Amniotic stem cell (primary cell): ENCODE data around the gene ACSS2.
"Not testable (repeated sequence)": the region's sequence is repeated elsewhere in the genome, so short reads cannot be mapped to it uniquely, and the experiment has no call there.

Experiments
- DNase-seq: peaks from one replicate; lab custom pipeline; 2025; lab: John Stamatoyannopoulos, UW

ACSS2 gene

GRCh38 chr20:34874094-34874654, 2.2 kb upstream of the ACSS2 start:
- DNase-seq = peak; percentile 36

- DNase-seq = no peak
Measured at GRCh38 chr20:34875642-34876405, 588 bp upstream of the ACSS2 start.

GRCh38 chr20:34880215-34880850, 3.9 kb downstream of the ACSS2 start:
- DNase-seq = no peak

- DNase-seq = not testable (repeated sequence)
Measured at GRCh38 chr20:34880971-34881370, 4.6 kb downstream of the ACSS2 start.

- DNase-seq = no peak
Measured at GRCh38 chr20:34881689-34882088, 5.3 kb downstream of the ACSS2 start.

- no peak for DNase-seq
Measured at GRCh38 chr20:34883087-34883688, 6.8 kb downstream of the ACSS2 start.

- no peak for DNase-seq
Measured at GRCh38 chr20:34883809-34884208, 7.4 kb downstream of the ACSS2 start.

- no peak for DNase-seq
Measured at GRCh38 chr20:34884260-34884659, 7.8 kb downstream of the ACSS2 start.

- DNase-seq = no peak
Measured at GRCh38 chr20:34886122-34886521, 9.7 kb downstream of the ACSS2 start.

- no peak for DNase-seq
Measured at GRCh38 chr20:34887023-34887422, 10.6 kb downstream of the ACSS2 start.

GRCh38 chr20:34888468-34888867, 12.1 kb downstream of the ACSS2 start:
- DNase-seq = no peak

- DNase-seq = peak; percentile 25
Measured at GRCh38 chr20:34891166-34892062, 15.0 kb downstream of the ACSS2 start.

- no peak for DNase-seq
Measured at GRCh38 chr20:34892671-34893070, 16.3 kb downstream of the ACSS2 start.

GRCh38 chr20:34894723-34895122, 18.3 kb downstream of the ACSS2 start:
- no peak for DNase-seq

- DNase-seq = no peak
Measured at GRCh38 chr20:34895465-34895864, 19.1 kb downstream of the ACSS2 start.

GRCh38 chr20:34896086-34896621, 19.7 kb downstream of the ACSS2 start:
- no peak for DNase-seq

GRCh38 chr20:34898129-34898528, 21.7 kb downstream of the ACSS2 start:
- DNase-seq = not testable (repeated sequence)

- not testable (repeated sequence) for DNase-seq
Measured at GRCh38 chr20:34898731-34899130, 22.3 kb downstream of the ACSS2 start.

GRCh38 chr20:34904202-34904621, 27.8 kb downstream of the ACSS2 start:
- DNase-seq = no peak

- DNase-seq = peak; percentile 83
Measured at GRCh38 chr20:34907616-34908469, 31.4 kb downstream of the ACSS2 start.

GRCh38 chr20:34915131-34915530, 38.7 kb downstream of the ACSS2 start:
- no peak for DNase-seq
